PC-9 (cell line): Measurements from ENCODE around the gene PLB1.

Source experiments
- CTCF ChIP-seq: fragments of 200-600 bp; sonication (generic); conservative IDR thresholded peaks from 2 replicates; pipeline ENCODE4 v1.6.1; 2017; ENCODE audit warnings: mixed run types, antibody characterized with exemption, mild to moderate bottlenecking, moderate library complexity
- EZH2 ChIP-seq: fragments of 200-600 bp; sonication (generic); IDR thresholded peaks from 2 replicates; pipeline ENCODE4 v1.8.0; 2017; ENCODE audit warnings: antibody characterized with exemption, low read depth

GRCh38 chr2:28624793-28625701 lies 129.2 kb downstream of the PLB1 start:
- TF ChIP-seq CTCF (no peak), EZH2 (no peak)
